HG02938 (cell line): ENCODE data around the gene PTGIR.

Source experiments
- ATAC-seq: cut with Tn5 transposase; IDR thresholded peaks from one replicate; pipeline ENCODE4 v1.9.1; 2021; ENCODE audit warnings: mild to moderate bottlenecking, moderate library complexity; ENCODE audit not compliant: unreplicated experiment

PTGIR gene

GRCh38 chr19:46616631-46617322, 8.1 kb downstream of the PTGIR start:
- ATAC-seq, result no peak

- no peak for ATAC-seq
Observed at GRCh38 chr19:46615966-46616365, 8.9 kb downstream of the PTGIR start.

GRCh38 chr19:46614114-46614722, 10.7 kb downstream of the PTGIR start:
- ATAC-seq, result no peak

GRCh38 chr19:46613525-46613924, 11.4 kb downstream of the PTGIR start:
- no peak for ATAC-seq

- no peak for ATAC-seq
Observed at GRCh38 chr19:46611776-46612175, 13.1 kb downstream of the PTGIR start.

- no peak for ATAC-seq
Observed at GRCh38 chr19:46610851-46611770, 13.8 kb downstream of the PTGIR start.

- no peak for ATAC-seq
Observed at GRCh38 chr19:46610413-46610775, 14.5 kb downstream of the PTGIR start.

GRCh38 chr19:46609511-46610412, 15.1 kb downstream of the PTGIR start:
- ATAC-seq, result no peak

- no peak for ATAC-seq
Observed at GRCh38 chr19:46608581-46609345, 16.1 kb downstream of the PTGIR start.

- no peak for ATAC-seq
Observed at GRCh38 chr19:46608178-46608577, 16.7 kb downstream of the PTGIR start.

- no peak for ATAC-seq
Observed at GRCh38 chr19:46607448-46607841, 17.4 kb downstream of the PTGIR start.

GRCh38 chr19:46606681-46607447, 18.0 kb downstream of the PTGIR start:
- no peak for ATAC-seq

- no peak for ATAC-seq
Observed at GRCh38 chr19:46606019-46606418, 18.9 kb downstream of the PTGIR start.

- ATAC-seq, result no peak
Observed at GRCh38 chr19:46605356-46605821, 19.5 kb downstream of the PTGIR start.

GRCh38 chr19:46604781-46605355, 20.0 kb downstream of the PTGIR start:
- no peak for ATAC-seq

GRCh38 chr19:46603752-46604231, 21.1 kb downstream of the PTGIR start:
- no peak for ATAC-seq

- no peak for ATAC-seq
Observed at GRCh38 chr19:46603195-46603637, 21.7 kb downstream of the PTGIR start.

GRCh38 chr19:46602392-46603194, 22.3 kb downstream of the PTGIR start:
- ATAC-seq, result no peak
